Liver (tissue), 3 donors: Measurements from ENCODE around the gene ACP1.

Experiments used
- ATF3 ChIP-seq: IDR thresholded peaks from 2 replicates; pipeline ENCODE4 v1.6.1; 2016; ENCODE audit warnings: antibody characterized with exemption
- CTCF ChIP-seq: fragments of 150-350 bp; IDR thresholded peaks from 2 replicates; pipeline ENCODE4 v1.5.1; 2017; ENCODE audit warnings: improper control_type of control experiment, low read depth, low read length; ENCODE audit not compliant: missing input control
- FOXA1 ChIP-seq: IDR thresholded peaks from 2 replicates; pipeline ENCODE4 v1.6.1; 2016; ENCODE audit warnings: antibody characterized with exemption
- GABPA ChIP-seq, 2 donors: IDR thresholded peaks in 1 of 2; conservative IDR thresholded peaks in 1 of 2; 2 replicates each; pipeline ENCODE4 v1.6.1; 2016; ENCODE audit warnings: antibody characterized with exemption in 2 of 2, mild to moderate bottlenecking in 1 of 2, moderate library complexity in 1 of 2
- HNF4G ChIP-seq: IDR thresholded peaks from 2 replicates; pipeline ENCODE4 v1.6.1; 2016; ENCODE audit warnings: antibody characterized with exemption
- MAX ChIP-seq: IDR thresholded peaks from 2 replicates; pipeline ENCODE4 v1.6.1; 2016; ENCODE audit warnings: antibody characterized with exemption
- RAD21 ChIP-seq, 2 donors: IDR thresholded peaks; 2 replicates each; pipeline ENCODE4 v1.6.1; 2016; ENCODE audit warnings: antibody characterized with exemption in 2 of 2, mild to moderate bottlenecking in 2 of 2
- REST ChIP-seq: IDR thresholded peaks from 2 replicates; pipeline ENCODE4 v1.6.1; 2016; ENCODE audit warnings: antibody characterized with exemption, mild to moderate bottlenecking
- RXRA ChIP-seq, 2 donors: IDR thresholded peaks; 2 replicates each; pipeline ENCODE4 v1.6.1; 2017 to 2018; ENCODE audit warnings: antibody characterized with exemption in 2 of 2, mild to moderate bottlenecking in 1 of 2
- SP1 ChIP-seq: IDR thresholded peaks from 2 replicates; pipeline ENCODE4 v1.6.1; 2018; ENCODE audit warnings: antibody characterized with exemption, mild to moderate bottlenecking
- TAF1 ChIP-seq: conservative IDR thresholded peaks from 2 replicates; pipeline ENCODE4 v1.6.1; 2016; ENCODE audit warnings: antibody characterized with exemption, mild to moderate bottlenecking
- YY1 ChIP-seq: IDR thresholded peaks from 2 replicates; pipeline ENCODE4 v1.6.1; 2016; ENCODE audit warnings: antibody characterized with exemption, mild to moderate bottlenecking
- ZBTB33 ChIP-seq: IDR thresholded peaks from 2 replicates; pipeline ENCODE4 v1.6.1; 2016; ENCODE audit warnings: antibody characterized with exemption
- donor health status: healthy.
- donor health status: healthy.

- TF ChIP-seq CTCF (no peak), MAX (no peak), HNF4G (no peak), SP1 (no peak), YY1 (no peak), GABPA (IDR thresholded peaks at IDR 0.05 in 1 of 2, conservative IDR thresholded peaks at IDR 0.05 in 1 of 2) (no peak), TAF1 (no peak), ATF3 (no peak), ZBTB33 (no peak), RAD21 (IDR thresholded peaks at IDR 0.05) (no peak), RXRA (IDR thresholded peaks at IDR 0.05) (no peak), FOXA1 (no peak), REST (no peak)
These were observed 20.2 kb downstream of the ACP1 start for GRCh38 chr2:284896-285492.
